GM18520 (cell line): ENCODE data around the gene TUBGCP3.
"Not testable (repeated sequence)": the region's sequence is repeated elsewhere in the genome, so short reads cannot be mapped to it uniquely, and the experiment has no call there.

ENCODE experiments used
- ATAC-seq: cut with Tn5 transposase; IDR thresholded peaks from one replicate; pipeline ENCODE4 v1.9.1; 2021; ENCODE audit not compliant: unreplicated experiment

The TUBGCP3 gene

GRCh38 chr13:112531263-112531794, 56.6 kb downstream of the TUBGCP3 start:
- no peak for ATAC-seq

- no peak for ATAC-seq
Observed at GRCh38 chr13:112530861-112531260, 57.1 kb downstream of the TUBGCP3 start.

GRCh38 chr13:112529216-112529615, 58.7 kb downstream of the TUBGCP3 start:
- no peak for ATAC-seq

GRCh38 chr13:112526146-112526853, 61.7 kb downstream of the TUBGCP3 start:
- no peak for ATAC-seq

- no peak for ATAC-seq
Observed at GRCh38 chr13:112525356-112525945, 62.5 kb downstream of the TUBGCP3 start.

GRCh38 chr13:112522578-112522977, 65.4 kb downstream of the TUBGCP3 start:
- ATAC-seq, result no peak

- ATAC-seq, result no peak
Observed at GRCh38 chr13:112521073-112521685, 66.8 kb downstream of the TUBGCP3 start.

- ATAC-seq, result no peak
Observed at GRCh38 chr13:112519517-112520060, 68.4 kb downstream of the TUBGCP3 start.

GRCh38 chr13:112516218-112516617, 71.7 kb downstream of the TUBGCP3 start:
- no peak for ATAC-seq

GRCh38 chr13:112513761-112514160, 74.2 kb downstream of the TUBGCP3 start:
- no peak for ATAC-seq

GRCh38 chr13:112510987-112511685, 76.8 kb downstream of the TUBGCP3 start:
- no peak for ATAC-seq

GRCh38 chr13:112510002-112510780, 77.8 kb downstream of the TUBGCP3 start:
- ATAC-seq, result no peak

GRCh38 chr13:112509190-112509589, 78.8 kb downstream of the TUBGCP3 start:
- no peak for ATAC-seq

- ATAC-seq, result no peak
Observed at GRCh38 chr13:112506046-112506445, 81.9 kb downstream of the TUBGCP3 start.

- ATAC-seq, result no peak
Observed at GRCh38 chr13:112496166-112496565, 91.8 kb downstream of the TUBGCP3 start.

- no peak for ATAC-seq
Observed at GRCh38 chr13:112495465-112495864, 92.5 kb downstream of the TUBGCP3 start.

GRCh38 chr13:112489199-112489598, 98.8 kb downstream of the TUBGCP3 start:
- ATAC-seq, result no peak

GRCh38 chr13:112488343-112489050, 99.5 kb downstream of the TUBGCP3 start:
- not testable (repeated sequence) for ATAC-seq

GRCh38 chr13:112487127-112487517, 100.8 kb downstream of the TUBGCP3 start:
- no peak for ATAC-seq
